ENCODE results near the gene EXOC3L4. TPM values are rescaled to one million over a fixed set of nuclear protein-coding genes. Genes with fewer than 3 reads are reported as not detected.

EXOC3L4 gene
- total and polyA plus RNA-seq, 9 of the 15 experiments (the other 6 are each of a cell fraction or from before 2014, with no cell fraction given) = 0.10 to 6.7 (median 0.98) TPM; not detected in 1

DNA sequence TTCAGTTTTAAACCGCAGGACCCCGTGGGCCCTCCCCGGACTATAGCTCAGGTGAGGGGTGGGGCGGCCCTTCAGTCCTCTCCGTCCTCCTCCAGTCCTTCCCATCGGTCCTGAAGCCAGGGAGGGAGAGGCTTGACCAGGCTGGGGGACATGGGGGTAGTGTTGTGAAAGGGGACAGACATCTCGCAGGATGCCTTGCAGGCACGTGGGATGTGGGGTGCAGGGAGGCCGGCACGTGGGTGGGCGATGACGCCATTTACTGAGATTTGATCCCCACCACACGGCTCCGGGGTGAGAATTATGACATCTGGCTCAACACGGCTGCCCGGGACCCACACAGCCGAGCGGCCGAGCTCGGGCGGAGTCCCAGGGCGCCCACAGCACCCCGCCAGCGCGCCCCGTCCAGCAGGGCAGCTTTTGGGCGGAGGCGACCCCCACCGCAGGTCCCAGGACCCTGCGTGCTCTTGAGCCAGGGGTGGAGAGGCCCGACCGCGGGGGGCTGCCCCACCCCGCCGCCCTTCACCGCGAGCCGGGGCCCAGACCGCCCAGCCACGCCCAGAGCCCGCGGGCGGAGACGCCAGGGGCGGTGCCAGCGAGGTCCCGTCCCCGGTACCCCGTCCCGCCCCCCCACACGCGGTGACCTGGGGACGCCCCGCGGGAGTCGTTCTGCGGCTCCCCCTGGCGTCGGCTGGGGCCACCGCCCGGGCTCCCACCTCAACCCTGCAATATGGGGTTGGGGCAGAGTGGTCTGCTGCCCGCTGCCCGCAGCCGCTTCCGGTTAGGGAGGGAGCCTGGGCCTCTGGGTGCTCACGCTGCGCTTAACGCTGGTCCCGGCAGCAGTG is 3.3 kb upstream of the EXOC3L4 start (continued):
- TF ChIP-seq, protein P1, sequence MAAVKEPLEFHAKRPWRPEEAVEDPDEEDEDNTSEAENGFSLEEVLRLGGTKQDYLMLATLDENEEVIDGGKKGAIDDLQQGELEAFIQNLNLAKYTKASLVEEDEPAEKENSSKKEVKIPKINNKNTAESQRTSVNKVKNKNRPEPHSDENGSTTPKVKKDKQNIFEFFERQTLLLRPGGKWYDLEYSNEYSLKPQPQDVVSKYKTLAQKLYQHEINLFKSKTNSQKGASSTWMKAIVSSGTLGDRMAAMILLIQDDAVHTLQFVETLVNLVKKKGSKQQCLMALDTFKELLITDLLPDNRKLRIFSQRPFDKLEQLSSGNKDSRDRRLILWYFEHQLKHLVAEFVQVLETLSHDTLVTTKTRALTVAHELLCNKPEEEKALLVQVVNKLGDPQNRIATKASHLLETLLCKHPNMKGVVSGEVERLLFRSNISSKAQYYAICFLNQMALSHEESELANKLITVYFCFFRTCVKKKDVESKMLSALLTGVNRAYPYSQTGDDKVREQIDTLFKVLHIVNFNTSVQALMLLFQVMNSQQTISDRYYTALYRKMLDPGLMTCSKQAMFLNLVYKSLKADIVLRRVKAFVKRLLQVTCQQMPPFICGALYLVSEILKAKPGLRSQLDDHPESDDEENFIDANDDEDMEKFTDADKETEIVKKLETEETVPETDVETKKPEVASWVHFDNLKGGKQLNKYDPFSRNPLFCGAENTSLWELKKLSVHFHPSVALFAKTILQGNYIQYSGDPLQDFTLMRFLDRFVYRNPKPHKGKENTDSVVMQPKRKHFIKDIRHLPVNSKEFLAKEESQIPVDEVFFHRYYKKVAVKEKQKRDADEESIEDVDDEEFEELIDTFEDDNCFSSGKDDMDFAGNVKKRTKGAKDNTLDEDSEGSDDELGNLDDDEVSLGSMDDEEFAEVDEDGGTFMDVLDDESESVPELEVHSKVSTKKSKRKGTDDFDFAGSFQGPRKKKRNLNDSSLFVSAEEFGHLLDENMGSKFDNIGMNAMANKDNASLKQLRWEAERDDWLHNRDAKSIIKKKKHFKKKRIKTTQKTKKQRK (IDR thresholded peaks at IDR 0.05; ENCODE audit: borderline replicate concordance, low read depth, low read length) = no peak
- TF ChIP-seq FOSL1 (tag; conservative IDR thresholded peaks at IDR 0.05) = no peak
- TF ChIP-seq, protein P2, sequence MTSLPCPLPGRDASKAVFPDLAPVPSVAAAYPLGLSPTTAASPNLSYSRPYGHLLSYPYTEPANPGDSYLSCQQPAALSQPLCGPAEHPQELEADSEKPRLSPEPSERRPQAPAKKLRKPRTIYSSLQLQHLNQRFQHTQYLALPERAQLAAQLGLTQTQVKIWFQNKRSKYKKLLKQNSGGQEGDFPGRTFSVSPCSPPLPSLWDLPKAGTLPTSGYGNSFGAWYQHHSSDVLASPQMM (CRISPR knock-in tag; IDR thresholded peaks at IDR 0.05) = no peak
- no peak for TF ChIP-seq ZNF232 (CRISPR knock-in tag; IDR thresholded peaks at IDR 0.05)
- TF ChIP-seq EZH2 (IDR thresholded peaks at IDR 0.05; ENCODE audit: borderline replicate concordance, low read depth, low read length) = no peak
- no peak for TF ChIP-seq ZNF444 (CRISPR knock-in tag; IDR thresholded peaks at IDR 0.05)
- TF ChIP-seq BRD9 (IDR thresholded peaks at IDR 0.05; ENCODE audit: low read depth, partially characterized antibody) = no peak
- no peak for TF ChIP-seq SIRT6 (IDR thresholded peaks at IDR 0.05; ENCODE audit: low read depth, low read length)
- TF ChIP-seq PCBP2 (IDR thresholded peaks at IDR 0.05; ENCODE audit: low read depth, low read length, poor library complexity, severe bottlenecking) = no peak
- no peak for TF ChIP-seq NR4A1 (CRISPR knock-in tag; IDR thresholded peaks at IDR 0.05)
- no peak for TF ChIP-seq NR4A1 (tag; IDR thresholded peaks at IDR 0.05)
- no peak for TF ChIP-seq CREBBP (IDR thresholded peaks at IDR 0.05; ENCODE audit: low read depth, low read length)
- no peak for TF ChIP-seq CBX8 (IDR thresholded peaks at IDR 0.05; ENCODE audit: borderline replicate concordance, extremely low read depth, low read depth, low read length, poor library complexity, severe bottlenecking)
- TF ChIP-seq SREBF1 (IDR thresholded peaks at IDR 0.05; ENCODE audit: borderline replicate concordance, low read depth, low read length) = no peak
- TF ChIP-seq PRPF4 (IDR thresholded peaks at IDR 0.05; ENCODE audit: insufficient read depth, low read depth, low read length, poor library complexity, severe bottlenecking) = no peak
- TF ChIP-seq CEBPB (tag; IDR thresholded peaks at IDR 0.05) = no peak
- TF ChIP-seq ZFP1 (CRISPR knock-in tag; IDR thresholded peaks at IDR 0.05) = no peak
- TF ChIP-seq ZNF766 (CRISPR knock-in tag; conservative IDR thresholded peaks at IDR 0.05) = no peak
- TF ChIP-seq KDM1A (IDR thresholded peaks at IDR 0.05) = no peak
- TF ChIP-seq KAT7 (CRISPR knock-in tag; IDR thresholded peaks at IDR 0.05; ENCODE audit: borderline replicate concordance) = no peak
- no peak for TF ChIP-seq IRF2 (CRISPR knock-in tag; IDR thresholded peaks at IDR 0.05)
- TF ChIP-seq, protein P3, sequence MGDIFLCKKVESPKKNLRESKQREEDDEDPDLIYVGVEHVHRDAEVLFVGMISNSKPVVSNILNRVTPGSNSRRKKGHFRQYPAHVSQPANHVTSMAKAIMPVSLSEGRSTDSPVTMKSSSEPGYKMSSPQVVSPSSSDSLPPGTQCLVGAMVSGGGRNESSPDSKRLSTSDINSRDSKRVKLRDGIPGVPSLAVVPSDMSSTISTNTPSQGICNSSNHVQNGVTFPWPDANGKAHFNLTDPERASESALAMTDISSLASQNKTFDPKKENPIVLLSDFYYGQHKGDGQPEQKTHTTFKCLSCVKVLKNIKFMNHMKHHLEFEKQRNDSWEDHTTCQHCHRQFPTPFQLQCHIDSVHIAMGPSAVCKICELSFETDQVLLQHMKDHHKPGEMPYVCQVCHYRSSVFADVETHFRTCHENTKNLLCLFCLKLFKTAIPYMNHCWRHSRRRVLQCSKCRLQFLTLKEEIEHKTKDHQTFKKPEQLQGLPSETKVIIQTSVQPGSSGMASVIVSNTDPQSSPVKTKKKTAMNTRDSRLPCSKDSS (IDR thresholded peaks at IDR 0.05; ENCODE audit: low read depth, partially characterized antibody) = no peak
- TF ChIP-seq HNRNPK (IDR thresholded peaks at IDR 0.05; ENCODE audit: low read depth, low read length, poor library complexity, severe bottlenecking) = no peak
